IPS-18c (cell line): ENCODE results near the gene GCNT2.
A peak's percentile ranks its signal among the peaks of the same experiment; 100 is the strongest.
"Not testable (repeated sequence)": the region's sequence is repeated elsewhere in the genome, so short reads cannot be mapped to it uniquely, and the experiment has no call there.

Source experiments
- H3K4me3 ChIP-seq: 2 replicates; pipeline ENCODE4 v1.7.0; 2013; ENCODE audit warnings: low read depth, mild to moderate bottlenecking, low read length, moderate library complexity; ENCODE audit not compliant: insufficient read depth
- H3K9me3 ChIP-seq: one replicate; pipeline ENCODE4 v1.6.1; 2013; ENCODE audit warnings: mild to moderate bottlenecking, low read length, moderate library complexity; ENCODE audit not compliant: control insufficient read depth, insufficient read depth

The GCNT2 gene

DNA sequence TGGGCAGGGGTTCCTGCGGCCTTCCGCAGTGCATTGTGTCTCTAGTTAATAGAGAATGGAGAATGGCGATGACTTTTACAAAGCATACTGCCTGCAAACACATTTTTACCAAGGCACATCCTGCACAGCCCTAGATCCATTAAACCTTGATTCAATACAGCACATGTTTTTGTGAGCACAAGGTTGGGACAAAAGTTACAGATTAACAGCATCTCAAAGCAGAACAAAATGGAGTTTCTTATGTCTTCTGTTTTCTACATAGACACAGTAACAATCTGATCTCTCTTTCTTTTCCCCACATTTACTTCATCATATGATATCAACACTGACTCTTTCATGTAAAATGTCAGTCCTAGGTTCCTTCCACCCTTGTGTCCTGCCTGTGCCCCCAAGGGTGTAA is 63.5 kb downstream of the GCNT2 start:
- H3K4me3 ChIP-seq = no peak overlapping the region
- no peaks in the 10 kb centered on the region for H3K9me3 ChIP-seq

DNA sequence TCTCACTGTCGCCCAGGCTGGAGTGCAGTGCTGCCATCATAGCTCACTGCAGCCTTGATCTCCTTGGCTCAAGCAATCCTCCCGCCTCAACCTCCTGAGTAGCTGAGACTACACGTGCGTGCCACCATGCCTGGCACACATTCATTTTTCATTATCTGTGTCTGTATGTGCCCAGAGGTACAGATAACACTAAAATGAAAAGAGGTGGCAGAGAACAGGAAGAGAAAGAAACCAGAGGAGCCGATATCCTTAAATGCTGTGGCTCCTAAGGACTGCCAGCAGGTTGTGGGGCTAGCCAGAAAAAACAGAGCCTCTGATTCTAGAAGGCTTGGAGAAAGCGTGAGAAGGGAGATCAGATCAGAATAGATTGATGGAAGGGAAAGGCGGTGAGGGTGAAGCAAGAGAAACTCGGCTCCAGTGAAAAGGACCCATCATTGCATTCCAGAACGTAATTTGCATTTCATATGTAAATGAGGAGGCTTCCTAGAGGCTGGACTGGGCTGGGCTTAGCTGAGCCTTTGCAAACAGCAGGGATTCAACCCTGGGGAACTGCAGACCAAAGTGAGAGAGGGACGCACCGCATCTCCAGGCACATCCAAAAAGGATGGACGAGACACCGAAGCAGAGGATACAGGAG is 64.2 kb downstream of the GCNT2 start:
- peak overlapping the region; percentile 50 for H3K4me3 ChIP-seq

DNA sequence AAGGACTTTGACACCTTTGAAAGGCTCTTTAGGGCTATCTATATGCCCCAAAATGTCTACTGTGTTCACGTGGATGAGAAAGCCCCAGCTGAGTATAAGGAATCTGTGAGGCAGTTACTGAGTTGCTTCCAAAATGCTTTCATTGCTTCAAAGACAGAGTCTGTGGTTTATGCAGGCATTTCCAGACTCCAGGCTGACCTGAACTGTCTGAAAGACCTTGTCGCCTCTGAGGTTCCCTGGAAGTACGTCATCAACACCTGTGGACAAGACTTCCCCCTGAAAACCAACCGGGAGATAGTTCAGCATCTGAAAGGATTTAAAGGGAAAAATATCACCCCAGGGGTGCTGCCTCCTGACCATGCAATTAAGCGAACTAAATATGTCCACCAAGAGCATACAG is 65.2 kb downstream of the GCNT2 start:
- H3K9me3 ChIP-seq = no peaks in the 10 kb centered on the region
- peak overlapping the region; percentile 50 for H3K4me3 ChIP-seq

More for the DNA sequence above, 64.2 kb downstream of the GCNT2 start:
- no peaks in the 10 kb centered on the region for H3K9me3 ChIP-seq

DNA sequence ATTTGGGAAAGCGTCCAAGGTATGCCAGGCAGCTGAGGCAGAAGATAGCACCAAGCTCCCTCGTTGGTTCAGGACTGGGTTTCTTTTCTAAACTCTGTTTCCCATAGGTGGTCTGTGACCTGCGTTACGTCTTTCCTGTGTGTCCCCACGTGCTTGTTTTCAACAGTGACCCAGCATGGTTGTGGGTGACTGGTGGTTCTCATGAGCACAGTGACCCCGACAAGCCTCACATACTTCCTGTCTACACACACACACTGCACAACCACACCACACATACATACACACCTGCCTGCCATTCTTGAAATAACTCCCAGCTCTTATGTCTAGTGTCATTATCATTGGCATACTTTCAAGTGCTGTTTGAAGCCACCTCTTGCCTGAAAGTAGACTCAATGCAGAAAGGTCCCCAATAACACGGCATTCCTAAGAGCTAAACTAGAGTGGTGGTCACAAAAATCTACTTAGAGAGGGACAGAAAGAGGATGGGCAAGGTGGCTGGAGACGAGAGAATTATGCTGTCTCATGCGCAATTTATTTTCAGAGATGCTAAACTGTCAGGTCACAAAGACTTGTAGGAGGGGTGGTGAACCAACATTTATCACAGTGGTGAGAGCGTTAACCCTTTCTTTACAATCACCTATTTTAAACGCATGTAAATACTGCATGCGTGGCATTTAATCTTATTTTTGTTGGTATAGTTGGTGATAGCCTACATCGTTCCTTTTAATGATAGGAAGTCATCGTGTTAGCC is 66.7 kb downstream of the GCNT2 start:
- Histone ChIP-seq H3K9me3 (no peaks in the 10 kb centered on the region), H3K4me3 (peak overlapping the region; percentile 40)

DNA sequence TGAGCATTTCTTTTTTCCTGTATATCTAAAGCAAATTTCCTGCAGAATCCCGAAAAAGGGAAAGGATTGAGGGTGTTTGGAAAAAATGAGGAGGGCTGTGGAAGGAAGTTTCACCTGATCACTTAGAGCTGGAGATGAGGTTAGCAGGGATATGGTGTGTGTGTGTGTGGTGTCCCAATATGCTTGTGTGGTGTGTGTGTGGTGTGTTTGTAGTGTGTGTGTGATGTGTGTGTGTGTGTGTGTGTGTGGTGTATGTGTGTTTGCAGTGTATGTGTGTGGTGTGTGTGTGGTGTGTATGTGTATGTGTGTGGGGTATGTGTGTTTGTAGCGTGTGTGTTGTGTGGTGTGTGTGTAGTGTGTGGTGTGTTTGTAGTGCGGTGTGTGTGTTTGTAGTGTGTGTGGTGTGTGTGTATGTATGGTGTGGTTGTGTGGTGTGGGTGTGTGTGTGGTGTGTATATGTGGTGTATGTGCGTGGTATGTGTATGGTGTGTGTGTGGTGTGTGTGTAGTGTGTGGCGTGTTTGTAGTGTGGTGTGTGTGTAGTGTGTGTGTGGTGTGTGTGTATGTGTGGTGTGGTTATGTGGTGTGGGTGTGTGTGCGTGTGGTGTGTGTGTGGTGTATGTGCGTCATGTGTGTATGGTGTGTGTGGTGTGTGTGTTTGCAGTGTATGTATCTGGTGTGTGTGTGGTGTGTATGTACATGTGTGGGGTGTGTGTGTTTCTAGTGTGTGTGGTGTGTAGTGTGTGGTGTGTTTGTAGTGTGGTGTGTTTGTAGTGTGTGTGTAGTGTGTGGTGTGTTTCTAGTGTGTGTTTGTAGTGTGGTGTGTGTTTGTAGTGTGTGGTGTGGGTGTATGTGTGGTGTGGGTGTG is 67.6 kb downstream of the GCNT2 start:
- Histone ChIP-seq H3K4me3 (peak overlapping the region; percentile 40), H3K9me3 (peaks cover 3% of the 10 kb centered on the region)

DNA sequence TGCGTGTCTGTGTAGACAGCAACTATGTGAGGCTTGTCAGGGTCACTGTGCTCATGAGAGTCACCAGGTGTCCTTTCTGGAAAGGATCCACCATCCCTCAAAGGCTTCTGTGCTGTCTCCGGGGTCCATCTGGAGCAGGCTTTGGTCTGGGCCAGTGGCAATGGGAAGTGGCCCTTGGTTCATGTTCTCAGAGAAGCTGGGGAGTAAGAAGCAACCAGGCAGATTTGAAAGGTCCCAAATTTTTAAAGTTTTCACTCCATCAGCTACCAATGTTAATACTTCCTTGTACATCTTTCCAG is 68.2 kb downstream of the GCNT2 start:
- Histone ChIP-seq H3K9me3 (peaks cover 3% of the 10 kb centered on the region), H3K4me3 (no peak overlapping the region)

DNA sequence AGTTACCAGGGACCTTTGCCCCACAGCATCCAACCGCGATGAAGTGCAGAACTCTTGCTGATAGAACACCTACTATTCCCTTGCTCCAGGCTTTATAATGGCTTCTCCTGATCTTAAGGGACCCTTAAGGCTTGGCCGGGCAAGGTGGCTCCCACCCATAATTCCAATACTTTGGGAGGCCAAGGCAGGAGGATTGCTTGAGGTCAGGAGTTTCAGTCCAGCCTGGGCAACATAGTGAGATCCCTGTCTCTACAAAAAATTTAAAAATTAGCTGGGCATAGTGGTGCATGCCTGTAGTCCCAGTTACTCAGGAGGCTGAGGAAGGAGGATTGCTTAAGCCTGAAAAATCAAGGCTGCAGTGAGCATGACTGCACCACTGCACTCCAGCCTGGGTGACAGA is 68.8 kb downstream of the GCNT2 start:
- Histone ChIP-seq H3K4me3 (no peak overlapping the region), H3K9me3 (peaks cover 3% of the 10 kb centered on the region)

DNA sequence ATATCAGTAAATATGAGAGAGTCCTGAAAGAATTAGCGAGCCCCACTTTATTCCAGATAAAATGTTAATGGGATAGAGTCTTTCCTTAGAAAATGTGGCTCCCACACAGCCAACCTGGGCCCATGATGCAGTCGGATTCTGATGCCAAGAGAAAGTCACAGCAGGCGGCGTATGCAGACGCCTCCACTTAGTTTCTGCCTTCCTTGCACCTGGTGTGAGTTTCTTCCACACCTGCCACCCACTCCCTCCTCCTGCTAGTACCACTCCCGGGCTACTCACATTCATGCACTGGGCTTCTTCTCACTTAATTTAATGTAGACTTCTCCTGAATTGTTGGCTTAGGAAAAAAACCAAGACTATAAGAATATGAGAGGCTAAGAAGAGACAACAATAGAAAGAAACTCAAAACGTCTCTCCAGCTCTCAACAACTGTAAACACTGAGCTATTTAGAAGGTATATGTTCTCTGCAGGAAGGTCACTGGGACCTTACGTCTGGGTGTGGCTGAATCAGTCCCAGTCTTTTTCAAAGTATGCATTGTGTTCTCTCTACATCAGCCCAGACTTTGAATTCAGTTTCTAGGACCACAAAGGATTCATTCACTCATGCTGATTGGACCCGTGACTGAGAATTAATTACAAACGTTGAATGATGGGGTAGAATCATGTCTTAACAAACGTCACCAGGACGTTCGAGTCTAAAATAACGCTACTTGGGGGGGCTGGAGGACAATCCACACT is 70.4 kb downstream of the GCNT2 start:
- no peak overlapping the region for H3K4me3 ChIP-seq

DNA sequence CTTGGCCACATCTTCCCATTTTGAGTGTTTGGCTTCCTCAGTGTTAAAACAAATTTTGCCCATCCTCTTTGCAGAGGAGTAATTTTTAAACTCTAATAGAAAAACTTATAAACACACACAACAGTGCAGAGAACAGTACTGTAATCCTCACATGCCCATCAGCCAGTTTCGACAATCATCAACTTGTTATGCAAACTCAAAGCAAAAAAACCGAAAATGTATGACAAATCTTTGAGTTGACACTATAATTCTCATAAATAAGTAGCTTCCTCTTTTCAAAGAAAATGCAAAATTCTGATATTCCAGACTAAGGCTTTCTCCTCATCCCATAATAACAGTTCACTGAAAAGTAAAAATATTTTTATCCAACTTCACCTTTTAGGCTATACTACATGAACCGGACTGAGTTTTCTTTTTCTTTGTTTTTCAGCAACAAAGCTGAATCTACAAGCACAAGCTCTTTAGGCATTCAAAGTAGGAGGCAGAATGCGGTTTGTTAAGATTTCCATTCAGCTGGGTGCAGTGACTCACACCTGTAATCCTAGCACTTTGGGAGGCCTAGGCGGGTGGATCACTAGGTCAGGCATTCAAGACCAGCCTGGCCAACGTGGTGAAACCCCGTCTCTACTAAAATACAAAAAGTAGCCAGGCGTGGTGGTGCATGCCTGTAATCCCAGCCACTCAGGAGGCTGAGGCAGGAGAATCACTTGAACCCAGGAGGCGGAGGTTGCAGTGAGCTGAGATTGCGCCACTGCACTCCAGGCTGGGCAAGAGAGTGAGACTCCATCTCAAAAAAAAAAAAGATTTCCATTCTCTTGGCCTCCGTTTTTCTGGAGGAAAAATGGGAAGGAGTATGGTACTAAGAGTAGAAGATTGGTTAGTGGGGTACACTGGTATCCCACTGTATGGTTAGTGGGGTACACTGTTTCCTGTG is 74.8 kb downstream of the GCNT2 start:
- H3K4me3 ChIP-seq = no peak overlapping the region

More for the DNA sequence above, 70.4 kb downstream of the GCNT2 start:
- H3K9me3 ChIP-seq = peaks cover 3% of the 10 kb centered on the region

DNA sequence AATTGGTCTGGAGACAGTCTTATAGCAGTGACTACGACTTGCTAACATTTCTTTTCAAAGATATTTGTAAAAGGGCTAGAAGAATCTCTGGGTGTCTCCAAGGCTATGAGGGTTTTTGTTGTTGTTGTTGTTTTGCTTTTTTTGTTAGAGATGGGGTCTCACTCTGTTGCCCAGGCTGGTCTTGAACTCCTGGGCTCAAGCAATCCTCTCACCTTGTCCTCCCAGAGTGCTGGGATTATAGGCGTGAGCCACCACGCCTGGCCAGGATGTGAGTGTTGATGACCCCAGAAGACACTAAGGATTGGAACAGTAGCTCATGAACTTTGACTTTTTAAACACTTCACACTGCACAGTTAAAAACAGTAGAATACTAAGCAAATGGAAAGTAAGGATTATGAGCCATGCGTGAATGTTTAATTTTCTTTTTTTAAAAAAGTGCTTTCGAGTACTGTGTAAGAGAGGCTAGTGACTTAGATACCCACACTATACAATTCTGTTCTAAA is 76.4 kb downstream of the GCNT2 start:
- H3K4me3 ChIP-seq = no peak overlapping the region
- peaks cover 3% of the 10 kb centered on the region for H3K9me3 ChIP-seq

More for the DNA sequence above, 74.8 kb downstream of the GCNT2 start:
- peaks cover 3% of the 10 kb centered on the region for H3K9me3 ChIP-seq

DNA sequence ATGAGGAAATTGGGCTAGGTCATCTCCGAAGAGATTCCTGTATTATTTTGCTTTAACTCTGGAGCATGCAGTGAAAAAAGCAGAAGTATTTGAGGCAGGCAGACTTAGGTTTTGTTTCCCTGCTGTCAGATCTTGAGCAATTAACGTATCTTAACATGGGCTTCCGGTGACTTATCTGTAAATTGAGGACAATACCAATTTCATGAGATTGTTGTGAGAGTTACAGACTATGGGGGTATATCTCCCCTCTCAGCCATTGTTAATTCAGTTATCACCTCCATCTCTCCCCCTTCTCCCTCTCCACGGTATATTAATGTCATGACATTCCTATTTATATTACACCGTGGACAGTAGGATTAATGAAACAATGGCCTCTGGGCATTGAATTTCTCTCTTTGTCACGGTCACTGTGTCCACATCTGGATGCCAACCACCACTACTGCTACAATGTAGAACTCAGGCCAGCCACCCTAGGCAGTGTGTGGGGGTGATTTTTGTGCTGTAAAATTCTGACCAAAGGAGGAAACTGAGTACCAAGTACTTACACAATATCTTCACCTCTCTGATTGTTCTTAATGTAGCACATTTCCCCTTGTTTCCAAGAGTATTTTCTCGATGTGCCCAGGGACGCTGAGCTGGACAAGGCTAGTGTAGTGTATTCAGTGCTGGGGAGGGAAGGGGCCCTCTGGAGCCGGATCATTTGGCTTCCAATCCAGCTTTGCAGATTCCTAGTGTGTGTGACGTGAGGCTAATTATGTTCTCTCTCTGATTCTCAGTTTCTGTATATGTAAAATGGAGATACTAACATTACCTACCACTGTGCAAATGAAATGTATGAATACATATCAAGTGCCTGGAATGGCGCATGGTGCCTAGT is 77.2 kb downstream of the GCNT2 start:
- Histone ChIP-seq H3K9me3 (no peaks in the 10 kb centered on the region), H3K4me3 (no peak overlapping the region)

DNA sequence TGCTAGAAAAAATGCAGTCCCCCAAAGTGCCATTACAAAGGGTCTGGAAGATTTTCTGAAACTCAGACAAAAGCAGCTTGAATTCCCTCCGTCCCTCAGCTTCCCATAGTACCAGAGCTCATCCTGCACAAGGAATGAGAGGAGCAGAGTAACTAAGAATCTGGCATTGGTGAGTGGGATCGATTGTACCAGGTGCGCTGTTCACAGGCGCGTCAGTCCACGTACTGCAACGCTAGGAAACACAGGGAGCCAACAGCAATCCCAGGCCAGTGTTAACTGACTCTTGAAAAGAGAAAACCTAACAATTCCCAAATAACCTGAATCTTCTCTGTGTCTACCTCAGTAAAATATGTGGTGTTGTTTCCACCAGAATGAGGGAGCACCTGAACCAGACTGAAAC is 77.9 kb downstream of the GCNT2 start:
- Histone ChIP-seq H3K9me3 (no peaks in the 10 kb centered on the region), H3K4me3 (no peak overlapping the region)

DNA sequence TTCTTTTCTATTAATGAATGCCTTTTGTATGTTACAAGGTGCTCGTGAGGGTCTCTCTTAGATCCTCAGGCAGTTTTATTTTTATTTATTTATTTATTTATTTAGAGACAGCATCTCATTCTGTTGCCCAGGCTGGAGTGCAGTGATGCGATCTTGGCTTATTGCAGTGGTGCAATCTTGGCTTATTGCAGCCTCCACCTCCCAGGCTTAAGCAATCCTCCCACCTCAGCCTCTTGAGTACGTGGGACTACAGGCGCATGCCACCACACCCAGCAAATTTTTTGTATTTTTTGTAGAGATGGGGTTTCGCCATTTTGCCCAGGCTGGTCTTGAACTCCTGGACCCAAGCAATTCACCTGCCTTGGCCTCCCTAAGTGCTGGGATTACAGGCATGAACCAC is 79.5 kb downstream of the GCNT2 start:
- H3K4me3 ChIP-seq, H3K9me3 ChIP-seq: not testable (repeated sequence)

DNA sequence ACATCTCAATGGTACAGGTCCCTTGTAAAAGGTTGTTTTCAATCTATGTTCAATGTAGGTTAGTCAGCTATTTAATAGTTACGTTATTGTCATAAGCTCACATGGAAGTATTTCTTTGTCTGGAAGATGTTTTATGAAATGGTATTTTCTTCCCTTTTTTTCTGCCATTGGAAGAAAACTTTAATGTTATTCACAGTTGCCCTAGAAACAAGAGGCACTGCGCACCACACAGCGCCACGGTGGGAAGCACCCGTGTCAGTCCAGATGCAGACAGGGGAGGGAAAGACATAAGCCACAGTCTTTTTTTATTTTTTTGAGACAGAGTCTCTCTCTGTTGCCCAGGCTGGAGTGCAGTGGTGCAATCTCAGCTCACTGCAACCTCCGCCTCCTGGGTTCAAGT is 82.1 kb downstream of the GCNT2 start:
- H3K4me3 ChIP-seq = no peak overlapping the region
- H3K9me3 ChIP-seq = no peaks in the 10 kb centered on the region

DNA sequence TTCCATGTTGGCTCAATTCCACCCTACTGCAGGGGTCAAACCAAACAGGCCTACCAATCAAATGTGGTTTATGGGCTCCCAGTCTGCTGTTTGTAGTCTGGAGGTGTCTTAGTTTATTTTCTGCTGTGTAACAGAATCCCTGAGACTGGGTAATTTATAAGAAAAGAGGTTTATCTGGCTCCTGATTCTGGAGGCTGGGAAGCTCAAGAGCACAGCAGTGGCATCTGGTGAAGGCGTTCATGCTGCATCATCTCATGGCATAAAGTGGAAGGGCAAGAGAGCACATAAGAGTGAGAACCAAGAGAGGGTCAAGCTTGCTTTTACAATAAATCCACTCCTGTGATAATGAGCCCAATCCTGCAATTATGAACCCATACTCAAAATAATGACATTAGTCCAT is 87.9 kb downstream of the GCNT2 start:
- no peak overlapping the region for H3K4me3 ChIP-seq
- peaks cover 2% of the 10 kb centered on the region for H3K9me3 ChIP-seq
